HEK293T (cell line): Measurements from ENCODE around the gene SLC25A3.

Experiments
- CTCF ChIA-PET: fragments of 350-600 bp; formaldehyde crosslinking; extraction: SDS; loops from one replicate; lab custom pipeline; 2021; ENCODE audit warnings: antibody characterized with exemption, inconsistent platforms; lab: Yijun Ruan, JAX
- POLR2A ChIA-PET: fragments of 350-600 bp; formaldehyde crosslinking; extraction: SDS; loops from one replicate; lab custom pipeline; 2020; ENCODE audit warnings: antibody characterized with exemption, inconsistent platforms; lab: Yijun Ruan, JAX
- DNase-seq: peaks from one replicate; pipeline ENCODE4 v3.0.0; 2012; ENCODE audit warnings: mixed read lengths; ENCODE audit errors: extremely low spot score
- ELF4 ChIP-seq: fragments of 450-650 bp; IDR thresholded peaks from 2 replicates; pipeline ENCODE4 v1.6.1; 2017; ENCODE audit warnings: antibody characterized with exemption
- FOXK2 ChIP-seq: fragments of 450-650 bp; IDR thresholded peaks from 2 replicates; pipeline ENCODE4 v1.6.1; 2016; ENCODE audit warnings: mild to moderate bottlenecking
- TARDBP ChIP-seq: fragments of 450-650 bp; IDR thresholded peaks from 2 replicates; pipeline ENCODE4 v1.6.1; 2016
- ZNF384 ChIP-seq: fragments of 450-650 bp; IDR thresholded peaks from 2 replicates; pipeline ENCODE4 v1.6.1; 2016

Gene SLC25A3

DNA sequence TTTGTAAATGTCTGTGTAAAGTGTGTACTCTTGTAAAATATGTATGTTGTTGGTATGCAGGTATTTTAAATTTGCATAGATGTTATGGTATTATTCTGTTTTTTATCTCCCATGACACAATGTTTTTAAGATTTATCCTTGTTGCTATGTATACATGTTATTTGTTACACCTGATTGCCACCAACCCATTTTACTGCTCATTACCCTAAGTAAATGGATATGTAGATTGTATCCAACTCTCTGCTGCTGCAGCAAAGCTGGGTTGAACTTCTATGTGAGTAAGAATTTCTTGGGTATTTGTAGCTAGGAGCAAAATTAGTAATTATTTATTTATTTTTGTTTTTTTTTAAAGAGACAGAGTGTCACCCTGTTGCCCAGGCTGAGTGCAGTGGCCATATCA is 57.8 kb downstream of the SLC25A3 start:
- POLR2A ChIA-PET: interaction anchor here (1.4 kb wide), 1 partner anchor 48 kb away, joined by 3 read pairs; no protein-coding TSS in a partner anchor
- CTCF ChIA-PET: interaction anchor here (1.5 kb wide), 1 partner anchor 84 kb away, joined by 11 read pairs; no protein-coding TSS in a partner anchor
- TF ChIP-seq ELF4: no peak
- 0 out of 2 replicates have a peak, but pooled peaks have one; percentile 47 for TF ChIP-seq ZNF384
- DNase-seq: no peak

DNA sequence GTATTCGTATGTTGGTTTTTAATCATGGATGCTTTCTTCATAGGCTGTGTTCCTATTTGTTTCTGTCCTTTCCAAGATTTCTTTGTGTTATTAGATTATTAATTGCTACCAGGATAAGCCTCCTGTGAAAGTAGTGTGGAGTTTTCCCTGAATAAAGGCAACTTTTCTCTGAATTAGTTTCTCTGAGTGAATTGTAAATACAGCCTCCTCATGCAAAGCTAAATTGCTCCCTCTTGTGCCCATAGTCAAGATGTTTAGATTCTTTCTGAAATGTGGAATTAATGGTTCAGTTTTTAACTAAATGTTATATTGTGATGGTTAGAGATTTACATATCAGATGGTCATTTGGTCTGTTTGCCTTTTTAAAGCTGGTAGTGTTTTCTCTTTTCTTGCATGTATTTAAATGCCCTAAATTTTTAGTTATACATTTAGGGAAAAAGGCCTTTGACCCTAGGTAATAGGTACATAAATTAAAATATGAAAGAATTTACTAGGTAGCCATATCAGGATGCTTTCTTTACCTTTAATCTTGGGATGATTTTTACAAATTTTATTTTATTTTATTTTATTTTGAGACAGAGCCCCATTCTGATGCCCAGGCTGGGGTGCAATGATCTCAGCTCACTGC is 60.5 kb downstream of the SLC25A3 start:
- ChIA-PET CTCF (interaction anchor here (0.9 to 1.3 kb wide), 3 partner anchors 87 to 174 kb away, joined by 3 to 5 read pairs (median 3); no protein-coding TSS in a partner anchor), POLR2A (no interaction called here)
- peak; percentile 34 for DNase-seq

More for the DNA sequence above, 60.5 kb downstream of the SLC25A3 start:
- TF ChIP-seq FOXK2: no peak
- no peak for TF ChIP-seq TARDBP
